Mucosa of rectum (tissue), 2 donors: ENCODE data around the gene TAGLN3.
A peak's percentile ranks its signal among the peaks of the same experiment; 100 is the strongest.

Source experiments
- H3K27ac ChIP-seq, 2 donors: one replicate each; pipeline ENCODE4 v1.7.0; 2013; ENCODE audit warnings: inconsistent platforms in 2 of 2, low read depth in 2 of 2, low read length in 2 of 2
- H3K27me3 ChIP-seq, 2 donors: one replicate each; pipeline ENCODE4 v1.7.0; 2013; ENCODE audit warnings: low read length in 2 of 2; ENCODE audit not compliant: control insufficient read depth in 2 of 2, insufficient read depth in 2 of 2
- H3K36me3 ChIP-seq, 2 donors: one replicate each; pipeline ENCODE4 v1.7.0; 2013; ENCODE audit warnings: low read length in 2 of 2; ENCODE audit not compliant: control insufficient read depth in 2 of 2, insufficient read depth in 2 of 2
- H3K4me1 ChIP-seq, 2 donors: one replicate each; pipeline ENCODE4 v1.7.0; 2013; ENCODE audit warnings: low read length in 2 of 2, mild to moderate bottlenecking in 1 of 2; ENCODE audit not compliant: control insufficient read depth in 2 of 2, insufficient read depth in 2 of 2
- H3K4me3 ChIP-seq, 2 donors: one replicate each; pipeline ENCODE4 v1.7.0; 2013; ENCODE audit warnings: low read length in 2 of 2
- H3K9ac ChIP-seq, 2 donors: one replicate each; pipeline ENCODE4 v1.7.0; 2013; ENCODE audit warnings: low read length in 2 of 2, low read depth in 1 of 2, mild to moderate bottlenecking in 1 of 2
- H3K9me3 ChIP-seq, 2 donors: one replicate each; pipeline ENCODE4 v1.7.0; 2013; ENCODE audit warnings: low read length in 2 of 2; ENCODE audit not compliant: control insufficient read depth in 2 of 2
- donor health status: healthy.
- donor health status: Normal muscosa, but diverticular disease.

Gene TAGLN3

GRCh38 chr3:112043621-112044201 is 45.0 kb downstream of the TAGLN3 start:
- Histone ChIP-seq H3K27me3 (no peaks in the 10 kb centered on the region), H3K36me3 (no peaks in the 10 kb centered on the region), H3K4me1 (no peaks in the 10 kb centered on the region), H3K9me3 (no peaks in the 10 kb centered on the region), H3K4me3 (no peak overlapping the region), H3K27ac (peak overlapping the region in 1 of 2 donors; percentile 30), H3K9ac (no peak overlapping the region)

DNA sequence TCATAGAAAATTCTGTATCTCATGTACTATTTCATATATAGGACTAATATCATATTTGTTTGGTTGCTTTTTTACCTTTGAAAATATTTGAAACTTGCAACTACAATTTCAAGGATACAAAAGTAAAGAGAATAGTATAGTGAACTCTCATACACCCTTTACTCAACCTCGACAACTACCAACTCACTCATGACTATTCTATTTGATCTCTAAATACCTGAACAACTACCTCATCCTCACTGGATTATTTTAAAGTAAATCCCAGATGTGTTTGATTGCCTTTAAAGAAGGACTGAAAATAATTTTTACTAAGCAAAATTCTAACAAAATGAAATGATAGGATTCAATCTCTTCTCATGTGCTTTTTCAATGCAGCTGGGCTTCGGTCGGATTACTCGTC is 47.9 kb downstream of the TAGLN3 start:
- Histone ChIP-seq H3K9me3 (no peaks in the 10 kb centered on the region), H3K9ac (no peak overlapping the region), H3K4me1 (no peaks in the 10 kb centered on the region), H3K27ac (no peak overlapping the region), H3K27me3 (no peaks in the 10 kb centered on the region), H3K36me3 (no peaks in the 10 kb centered on the region), H3K4me3 (no peak overlapping the region)

DNA sequence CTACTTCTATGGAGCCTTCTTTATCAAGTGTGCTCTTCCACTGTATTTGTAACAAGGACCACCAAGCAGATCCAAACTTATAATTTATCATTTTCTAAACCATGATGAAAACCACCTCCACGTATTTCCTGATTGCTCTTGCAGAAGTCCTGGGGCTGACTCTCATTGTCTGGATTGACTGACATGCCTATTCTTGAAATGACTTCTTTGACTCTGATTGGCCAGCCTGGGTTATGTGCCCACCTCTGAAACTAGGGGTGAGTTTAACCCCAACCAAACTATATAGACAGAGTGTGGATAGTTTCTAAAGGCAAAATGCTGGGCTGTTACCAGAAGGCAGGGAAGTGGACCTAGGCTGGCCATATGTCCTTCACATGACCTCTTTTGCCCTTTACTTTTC is 48.5 kb downstream of the TAGLN3 start:
- no peak overlapping the region for H3K4me3 ChIP-seq

GRCh38 chr3:112048911-112049310 is 50.2 kb downstream of the TAGLN3 start:
- Histone ChIP-seq H3K36me3 (no peaks in the 10 kb centered on the region), H3K4me1 (no peaks in the 10 kb centered on the region), H3K9ac (no peak overlapping the region), H3K9me3 (no peaks in the 10 kb centered on the region), H3K27ac (no peak overlapping the region), H3K4me3 (no peak overlapping the region), H3K27me3 (no peaks in the 10 kb centered on the region)

More for the DNA sequence above, 48.5 kb downstream of the TAGLN3 start:
- H3K36me3 ChIP-seq, result no peaks in the 10 kb centered on the region
- no peaks in the 10 kb centered on the region for H3K4me1 ChIP-seq
- no peaks in the 10 kb centered on the region for H3K27me3 ChIP-seq
- no peak overlapping the region for H3K9ac ChIP-seq
- no peak overlapping the region for H3K27ac ChIP-seq
- H3K9me3 ChIP-seq, result no peaks in the 10 kb centered on the region

- no peak overlapping the region for H3K9ac ChIP-seq
- no peak overlapping the region for H3K4me3 ChIP-seq
- H3K27me3 ChIP-seq, result no peaks in the 10 kb centered on the region
- H3K27ac ChIP-seq, result no peak overlapping the region
- no peaks in the 10 kb centered on the region for H3K9me3 ChIP-seq
- no peaks in the 10 kb centered on the region for H3K4me1 ChIP-seq
- H3K36me3 ChIP-seq, result no peaks in the 10 kb centered on the region
Measured at GRCh38 chr3:112053229-112053628, 54.5 kb downstream of the TAGLN3 start.

DNA sequence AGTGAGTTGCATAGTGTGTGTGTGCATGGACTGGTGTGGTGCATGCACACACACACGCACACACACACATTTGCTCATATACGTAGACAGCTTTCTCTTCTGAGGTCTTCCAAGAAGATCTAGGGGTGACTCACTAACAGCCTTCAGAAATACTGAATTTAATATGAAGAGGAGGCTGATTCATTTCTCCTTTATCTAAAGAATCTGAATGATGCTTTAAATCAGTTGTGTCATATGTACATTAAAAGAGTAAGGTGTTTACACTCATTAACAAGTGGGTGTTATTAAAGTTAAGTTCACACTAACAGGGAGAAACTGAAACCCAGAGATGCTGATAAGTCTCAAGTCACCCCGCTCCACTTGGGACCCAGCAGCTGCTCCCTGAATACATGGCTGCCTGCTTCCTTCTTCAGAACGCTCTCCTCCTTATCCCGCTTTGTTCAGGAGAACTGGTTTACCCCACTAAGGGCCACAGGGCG is 57.8 kb downstream of the TAGLN3 start:
- Histone ChIP-seq H3K9ac (no peak overlapping the region), H3K27me3 (no peaks in the 10 kb centered on the region), H3K9me3 (no peaks in the 10 kb centered on the region), H3K36me3 (no peaks in the 10 kb centered on the region), H3K27ac (no peak overlapping the region), H3K4me3 (no peak overlapping the region), H3K4me1 (no peaks in the 10 kb centered on the region)

- Histone ChIP-seq H3K9ac (no peak overlapping the region), H3K27me3 (no peaks in the 10 kb centered on the region), H3K36me3 (no peaks in the 10 kb centered on the region), H3K9me3 (no peaks in the 10 kb centered on the region), H3K27ac (no peak overlapping the region), H3K4me1 (no peaks in the 10 kb centered on the region), H3K4me3 (no peak overlapping the region)
Measured at GRCh38 chr3:112059497-112059896, 60.8 kb downstream of the TAGLN3 start.

DNA sequence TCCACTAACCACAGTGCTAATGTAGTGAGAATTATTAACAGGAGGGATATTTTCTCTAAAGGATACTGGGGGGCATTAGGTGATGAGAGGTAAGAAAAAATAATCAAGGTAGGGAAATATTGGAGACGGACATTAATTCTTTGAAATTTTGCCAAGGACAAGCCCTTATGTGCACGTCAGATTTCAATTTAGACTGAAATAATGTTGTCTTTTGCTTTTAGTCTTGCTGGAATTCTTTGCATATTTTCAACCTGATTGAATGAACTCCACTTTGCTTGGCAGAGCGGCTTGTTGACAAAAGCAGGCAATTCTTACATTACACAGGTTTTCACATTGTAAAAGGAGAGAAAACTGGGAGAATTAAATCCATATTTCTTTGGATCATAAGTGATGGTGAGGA is 62.4 kb downstream of the TAGLN3 start:
- Histone ChIP-seq H3K4me3 (no peak overlapping the region), H3K36me3 (no peaks in the 10 kb centered on the region), H3K27me3 (no peaks in the 10 kb centered on the region), H3K9ac (no peak overlapping the region), H3K4me1 (no peaks in the 10 kb centered on the region), H3K9me3 (no peaks in the 10 kb centered on the region), H3K27ac (no peak overlapping the region)
